ENCODE data around the gene HSD17B1. TPM values are rescaled to one million over a fixed set of nuclear protein-coding genes. Genes with fewer than 3 reads are reported as not detected.

Gene HSD17B1
- total and polyA plus RNA-seq, 2 of the 13 experiments (the other 11 are each of a cell fraction or from before 2014, with no cell fraction given): 0.54 to 0.93 TPM

DNA sequence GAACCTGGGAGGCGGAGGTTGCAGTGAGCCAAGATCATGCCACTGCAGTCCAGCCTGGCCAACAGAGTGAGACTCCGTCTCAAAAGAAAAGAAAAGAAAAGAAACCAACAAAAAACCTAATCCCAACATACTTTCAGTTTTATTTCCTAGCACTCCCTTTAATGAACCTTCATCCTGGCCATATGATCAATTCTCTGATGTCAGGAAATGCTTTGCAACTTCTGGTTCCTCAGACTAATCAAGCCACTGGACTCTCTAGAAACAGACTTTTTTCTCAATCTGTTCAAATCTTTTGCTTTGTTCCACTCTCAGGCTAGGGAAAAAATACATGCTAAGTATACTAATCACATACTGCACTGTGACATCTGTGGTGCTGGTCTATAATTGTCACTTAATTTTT is 38.2 kb downstream of the HSD17B1 start:
- H3K79me2 ChIP-seq (ENCODE audit: insufficient read depth, low read length): no peaks in the 10 kb centered on the region
- no peaks in the 10 kb centered on the region for H4K20me1 ChIP-seq (ENCODE audit: insufficient read depth, low read length)
- no peak for FAIRE-seq
- no peaks in the 10 kb centered on the region for H3K4me1 ChIP-seq (ENCODE audit: insufficient read depth, low read length)
- ChIA-PET CTCF (ENCODE audit: low intra/inter-chr PET ratio, low total read pairs) (no interaction called here), POLR2A (no interaction called here)
- in situ Hi-C loops (cut with HindIII; ENCODE audit: extremely low pct_ligation_motif_present, low pct_unique_long_range_greater_than_20kb): no loop called here
- 98% methylated on average over 2 of the region's 2 CpGs for WGBS (ENCODE audit: low lambda C conversion rate)
- no peak overlapping the region for H3K4me3 ChIP-seq (replicated peaks in 1 of 3; ENCODE audit: insufficient read depth in 1 of 3, low read depth in 2 of 3, low read length in 3 of 3)
- peaks cover 28 to 61% of the 10 kb centered on the region in 2 experiments for H3K36me3 ChIP-seq (replicated peaks in 1 of 2; ENCODE audit: control insufficient read depth in 1 of 2, insufficient read depth in 2 of 2, low read length in 2 of 2)
- no TSS peak for BruUV-seq (replicated peaks)
- ATAC-seq: no peak
- no peak overlapping the region for H3K9ac ChIP-seq (ENCODE audit: insufficient read depth, low read depth, low read length)
- no peak overlapping the region for H3K4me2 ChIP-seq (ENCODE audit: low read depth, low read length)
- no peak for DNase-seq (ENCODE audit: low spot score)
- no peaks in the 10 kb centered on the region for H3K27me3 ChIP-seq (ENCODE audit: control insufficient read depth in 1 of 2, insufficient read depth in 2 of 2, low read length in 2 of 2)
- H2AFZ ChIP-seq (ENCODE audit: low read length): no peak overlapping the region
- no peaks in the 10 kb centered on the region for H3K9me3 ChIP-seq (ENCODE audit: low read length)
- intact Hi-C loops (cut with micrococcal nuclease; ENCODE audit: unreplicated experiment): no loop called here
- TF ChIP-seq ZKSCAN5 (CRISPR knock-in tag; IDR thresholded peaks at IDR 0.05): no peak
- TF ChIP-seq SNAPC2 (CRISPR knock-in tag; IDR thresholded peaks at IDR 0.05): no peak
- TF ChIP-seq ZNF644 (CRISPR knock-in tag; IDR thresholded peaks at IDR 0.05; ENCODE audit: low read depth): no peak
- TF ChIP-seq ZBTB20 (CRISPR knock-in tag; IDR thresholded peaks at IDR 0.05; ENCODE audit: borderline replicate concordance, low read depth): no peak
- TF ChIP-seq PLRG1 (conservative IDR thresholded peaks at IDR 0.05): no peak
- TF ChIP-seq ZXDC (CRISPR knock-in tag; IDR thresholded peaks at IDR 0.05): no peak
- no peak for TF ChIP-seq CBX2 (IDR thresholded peaks at IDR 0.05; ENCODE audit: low read depth, low read length)
- no peak for TF ChIP-seq CBX2 (CRISPR knock-in tag; IDR thresholded peaks at IDR 0.05; ENCODE audit: low read depth)
- TF ChIP-seq GATA4 (IDR thresholded peaks at IDR 0.05; ENCODE audit: borderline replicate concordance, low read depth): no peak
- TF ChIP-seq NFE2L2 (IDR thresholded peaks at IDR 0.05; ENCODE audit: low read length): no peak
- TF ChIP-seq AKAP8 (CRISPR knock-in tag; IDR thresholded peaks at IDR 0.05): no peak
- TF ChIP-seq HNRNPK (IDR thresholded peaks at IDR 0.05; ENCODE audit: low read depth, low read length, poor library complexity, severe bottlenecking): no peak
- no peak for TF ChIP-seq TOE1 (CRISPR knock-in tag; IDR thresholded peaks at IDR 0.05)
- TF ChIP-seq ADNP (CRISPR knock-in tag; IDR thresholded peaks at IDR 0.05): no peak
- no peak for TF ChIP-seq FOSL2 (CRISPR knock-in tag; IDR thresholded peaks at IDR 0.05)
- no peak overlapping the region for H3K27ac ChIP-seq (ENCODE audit: extremely low read length, insufficient read depth, low read length)
